Activated T-helper 2 cell treated with anti-CD3 and anti-CD28 coated beads, Interferon-gamma antibody, Interleukin-2, Interleukin-4, amounts not matched to agents 10 μg/mL and 5 μg/mL and 100 μg/mL, durations not matched to agents 14 hours and 24 hours and 36 hours (primary cell): Measurements from ENCODE around the gene SEPTIN1. TPM values are rescaled to one million over a fixed set of nuclear protein-coding genes. Genes with fewer than 3 reads are reported as not detected.
"Not testable (repeated sequence)": the region's sequence is repeated elsewhere in the genome, so short reads cannot be mapped to it uniquely, and the experiment has no call there.

Experiments
- DNase-seq: peaks from one replicate; pipeline ENCODE4 v3.0.0; 2021; ENCODE audit warnings: low spot score
- H3K27ac Mint-ChIP-seq: one replicate; pipeline ENCODE4 v1.8.0; 2021; ENCODE audit warnings: mixed read lengths
- H3K27me3 Mint-ChIP-seq: one replicate; pipeline ENCODE4 v1.8.0; 2021; ENCODE audit warnings: low read depth, mixed read lengths
- H3K36me3 Mint-ChIP-seq: one replicate; pipeline ENCODE4 v1.8.0; 2021; ENCODE audit warnings: low read depth, mixed read lengths
- H3K4me1 Mint-ChIP-seq: one replicate; pipeline ENCODE4 v1.8.0; 2021; ENCODE audit warnings: low read depth, mixed read lengths
- H3K4me3 Mint-ChIP-seq: one replicate; pipeline ENCODE4 v1.8.0; 2021; ENCODE audit warnings: low read depth, mild to moderate bottlenecking, moderate library complexity, mixed read lengths
- H3K9me3 Mint-ChIP-seq: one replicate; pipeline ENCODE4 v1.8.0; 2021; ENCODE audit warnings: mixed read lengths
- intact Hi-C: fragments of 100-400 bp; cut with micrococcal nuclease; formaldehyde crosslinking; loops from one replicate; pipeline ENCODE4 v1.15.1; 2023
- total RNA-seq: library from RNA; stranded (reverse); gene quantifications from 2 replicates; pipeline ENCODE4 v1.2.3, GENCODE V29; 2022

The SEPTIN1 gene
- total RNA-seq, 1 donor from 2014 or later: 173 TPM

- peaks cover 56% of the 10 kb centered on the region for H3K36me3 Mint-ChIP-seq
- H3K27ac Mint-ChIP-seq: peak overlapping the region; percentile 53
- no peaks in the 10 kb centered on the region for H3K9me3 Mint-ChIP-seq
- DNase-seq: no peak
- H3K27me3 Mint-ChIP-seq: no peaks in the 10 kb centered on the region
- intact Hi-C loops: loop anchor here (5.0 to 10.0 kb wide), 3 partner anchors 54 to 544 kb away; partner anchors contain the start of genes ALDOA, MAZ and ZNF771
- H3K4me3 Mint-ChIP-seq: no peak overlapping the region
- H3K4me1 Mint-ChIP-seq: peaks cover 31% of the 10 kb centered on the region
These were observed 31.3 kb downstream of the SEPTIN1 start for GRCh38 chr16:30351001-30351441.

GRCh38 chr16:30350134-30350871 lies 32.1 kb downstream of the SEPTIN1 start:
- intact Hi-C loops: loop anchor here (5.0 to 10.0 kb wide), 3 partner anchors 54 to 543 kb away; partner anchors contain the start of genes ALDOA, MAZ and ZNF771
- DNase-seq: no peak
- Mint-ChIP-seq H3K4me1 (peaks cover 27% of the 10 kb centered on the region), H3K27me3 (no peaks in the 10 kb centered on the region), H3K4me3 (no peak overlapping the region), H3K36me3 (peaks cover 56% of the 10 kb centered on the region), H3K27ac (peak overlapping the region; percentile 53), H3K9me3 (no peaks in the 10 kb centered on the region)

GRCh38 chr16:30349675-30350074 lies 32.7 kb downstream of the SEPTIN1 start:
- H3K36me3 Mint-ChIP-seq: peaks cover 56% of the 10 kb centered on the region
- H3K4me1 Mint-ChIP-seq: peaks cover 27% of the 10 kb centered on the region
- no peak overlapping the region for H3K4me3 Mint-ChIP-seq
- H3K27me3 Mint-ChIP-seq: no peaks in the 10 kb centered on the region
- intact Hi-C loops: loop anchor here (5.0 to 10.0 kb wide), 3 partner anchors 55 to 542 kb away; partner anchors contain the start of genes ALDOA, MAZ and ZNF771
- DNase-seq: no peak
- H3K9me3 Mint-ChIP-seq: no peaks in the 10 kb centered on the region
- peak overlapping the region; percentile 50 for H3K27ac Mint-ChIP-seq

- no peak for DNase-seq
- H3K27me3 Mint-ChIP-seq: no peaks in the 10 kb centered on the region
- intact Hi-C loops: no loop called here
- H3K27ac Mint-ChIP-seq: no peak overlapping the region
- peaks cover 48% of the 10 kb centered on the region for H3K36me3 Mint-ChIP-seq
- H3K4me1 Mint-ChIP-seq: peaks cover 22% of the 10 kb centered on the region
- no peaks in the 10 kb centered on the region for H3K9me3 Mint-ChIP-seq
- H3K4me3 Mint-ChIP-seq: no peak overlapping the region
These were observed 33.4 kb downstream of the SEPTIN1 start for GRCh38 chr16:30348929-30349328.

- intact Hi-C loops: no loop called here
- H3K27me3 Mint-ChIP-seq: no peaks in the 10 kb centered on the region
- H3K36me3 Mint-ChIP-seq: peaks cover 41% of the 10 kb centered on the region
- peaks cover 20% of the 10 kb centered on the region for H3K4me1 Mint-ChIP-seq
- DNase-seq: no peak
- H3K9me3 Mint-ChIP-seq: no peaks in the 10 kb centered on the region
- no peak overlapping the region for H3K27ac Mint-ChIP-seq
- H3K4me3 Mint-ChIP-seq: no peak overlapping the region
These were observed 34.2 kb downstream of the SEPTIN1 start for GRCh38 chr16:30348113-30348512.

- intact Hi-C loops: no loop called here
- no peak overlapping the region for H3K4me3 Mint-ChIP-seq
- no peaks in the 10 kb centered on the region for H3K9me3 Mint-ChIP-seq
- H3K27ac Mint-ChIP-seq: no peak overlapping the region
- H3K27me3 Mint-ChIP-seq: no peaks in the 10 kb centered on the region
- peaks cover 12% of the 10 kb centered on the region for H3K4me1 Mint-ChIP-seq
- peaks cover 23% of the 10 kb centered on the region for H3K36me3 Mint-ChIP-seq
- no peak for DNase-seq
These were observed 36.1 kb downstream of the SEPTIN1 start for GRCh38 chr16:30346286-30346685.

- DNase-seq, H3K36me3 Mint-ChIP-seq, H3K9me3 Mint-ChIP-seq, intact Hi-C loops, H3K27me3 Mint-ChIP-seq, H3K4me1 Mint-ChIP-seq, H3K4me3 Mint-ChIP-seq, H3K27ac Mint-ChIP-seq: not testable (repeated sequence)
These were observed 38.9 kb downstream of the SEPTIN1 start for GRCh38 chr16:30343491-30343820.

- H3K27ac Mint-ChIP-seq: no peak overlapping the region
- H3K4me1 Mint-ChIP-seq: peaks cover 4% of the 10 kb centered on the region
- H3K36me3 Mint-ChIP-seq: no peaks in the 10 kb centered on the region
- no peaks in the 10 kb centered on the region for H3K9me3 Mint-ChIP-seq
- DNase-seq: no peak
- H3K27me3 Mint-ChIP-seq: no peaks in the 10 kb centered on the region
- H3K4me3 Mint-ChIP-seq: no peak overlapping the region
- intact Hi-C loops: no loop called here
These were observed 39.4 kb downstream of the SEPTIN1 start for GRCh38 chr16:30342751-30343490.

GRCh38 chr16:30341971-30342370 lies 40.4 kb downstream of the SEPTIN1 start:
- H3K27ac Mint-ChIP-seq, DNase-seq, intact Hi-C loops, H3K9me3 Mint-ChIP-seq, H3K4me3 Mint-ChIP-seq, H3K36me3 Mint-ChIP-seq, H3K27me3 Mint-ChIP-seq, H3K4me1 Mint-ChIP-seq: not testable (repeated sequence)

GRCh38 chr16:30340621-30341020 lies 41.7 kb downstream of the SEPTIN1 start:
- H3K4me3 Mint-ChIP-seq: no peak overlapping the region

GRCh38 chr16:30338715-30339114 lies 43.6 kb downstream of the SEPTIN1 start:
- H3K9me3 Mint-ChIP-seq, H3K36me3 Mint-ChIP-seq, H3K27me3 Mint-ChIP-seq, intact Hi-C loops, DNase-seq, H3K27ac Mint-ChIP-seq, H3K4me3 Mint-ChIP-seq: not testable (repeated sequence)
- H3K4me1 Mint-ChIP-seq: peaks cover 11% of the 10 kb centered on the region

More at GRCh38 chr16:30340621-30341020, 41.7 kb downstream of the SEPTIN1 start:
- H3K4me1 Mint-ChIP-seq: peaks cover 9% of the 10 kb centered on the region
- no peaks in the 10 kb centered on the region for H3K36me3 Mint-ChIP-seq
- no peaks in the 10 kb centered on the region for H3K9me3 Mint-ChIP-seq
- intact Hi-C loops: no loop called here
- DNase-seq: no peak
- H3K27ac Mint-ChIP-seq: no peak overlapping the region
- no peaks in the 10 kb centered on the region for H3K27me3 Mint-ChIP-seq

GRCh38 chr16:30337964-30338357 lies 44.4 kb downstream of the SEPTIN1 start:
- H3K4me1 Mint-ChIP-seq: peaks cover 11% of the 10 kb centered on the region
- H3K36me3 Mint-ChIP-seq, intact Hi-C loops, H3K4me3 Mint-ChIP-seq, DNase-seq, H3K27ac Mint-ChIP-seq, H3K9me3 Mint-ChIP-seq, H3K27me3 Mint-ChIP-seq: not testable (repeated sequence)
